Activated CD4-positive, CD25-positive, alpha-beta regulatory T cell treated with anti-CD3 and anti-CD28 coated beads, Interleukin-2, amount 50 U/mL, for 16 hours (primary cell): ENCODE measurements around the gene GNG10.
A peak's percentile ranks its signal among the peaks of the same experiment; 100 is the strongest.
"Not testable (repeated sequence)": the region's sequence is repeated elsewhere in the genome, so short reads cannot be mapped to it uniquely, and the experiment has no call there.

Experiments used
- DNase-seq: peaks from one replicate; pipeline ENCODE4 v3.0.0-alpha.2; 2020; ENCODE audit warnings: low read depth, low spot score

GNG10 gene

DNA sequence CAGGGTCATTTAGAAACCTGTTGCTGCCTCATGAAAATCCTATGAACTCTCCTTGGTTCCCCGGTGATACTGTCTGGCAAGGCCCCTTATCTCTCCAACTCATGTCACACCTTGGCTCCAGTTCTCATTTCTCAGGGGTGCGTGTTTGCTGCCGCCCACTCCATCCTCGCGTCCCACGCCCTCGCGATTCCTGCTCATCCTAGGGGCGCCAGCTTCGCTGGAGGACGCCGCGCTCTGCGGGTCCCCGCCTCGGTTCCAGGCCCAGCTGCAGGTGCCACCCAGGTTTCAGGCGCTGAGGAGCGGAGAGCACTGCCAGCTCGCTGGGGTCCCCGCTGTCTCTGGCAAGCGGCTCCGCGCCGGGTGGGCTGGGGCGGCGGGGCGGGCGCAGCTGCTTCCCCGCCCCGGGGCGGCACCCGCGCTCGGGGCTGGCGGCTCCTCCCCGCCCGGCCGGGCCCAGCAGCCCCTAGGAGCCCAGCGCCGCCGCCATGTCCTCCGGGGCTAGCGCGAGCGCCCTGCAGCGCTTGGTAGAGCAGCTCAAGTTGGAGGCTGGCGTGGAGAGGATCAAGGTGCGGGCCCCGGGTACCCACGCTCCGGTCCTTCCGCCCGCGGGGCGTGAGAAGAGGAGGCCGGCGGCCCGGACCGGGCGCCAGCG is at the start of gene GNG10:
GNG10 (plus strand) TSS at position 456 of the 652 bp plus-strand sequence; CDS start at position 486, 30 bp downstream.
- DNase-seq: peak; percentile 31

DNA sequence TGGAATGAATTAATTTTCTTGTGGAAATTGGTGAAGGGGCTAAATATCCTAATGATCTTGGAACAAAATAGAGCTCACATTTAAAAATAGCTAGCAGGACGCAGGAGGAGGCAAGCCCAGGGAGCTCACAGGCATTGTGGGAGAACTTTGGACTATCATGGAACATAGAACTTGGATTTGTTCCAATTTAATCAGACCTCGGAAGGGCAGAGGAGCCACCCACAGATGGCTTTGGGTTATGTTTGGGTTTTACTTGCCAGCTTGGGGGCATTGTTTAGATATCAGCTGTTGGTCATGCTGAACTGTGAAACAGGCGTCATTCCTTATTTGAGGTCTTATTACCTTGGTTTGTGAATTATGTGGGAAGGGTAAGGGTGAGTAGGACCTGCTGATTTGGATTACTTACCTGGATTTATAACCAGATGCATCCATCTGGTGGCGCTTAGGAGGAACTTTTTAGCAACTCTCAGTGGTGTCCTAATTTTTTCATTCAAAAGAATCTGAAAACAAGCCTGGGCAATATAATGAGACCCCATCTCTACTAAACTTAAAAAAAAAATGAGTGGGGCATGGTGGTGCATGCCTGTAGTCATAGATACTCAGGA is 47.9 kb upstream of the GNG10 start:
- no peak for DNase-seq

- no peak for DNase-seq
These were observed 45.5 kb upstream of the GNG10 start for GRCh38 chr9:111615928-111616327.

GRCh38 chr9:111617349-111617748 is 44.1 kb upstream of the GNG10 start:
- DNase-seq: not testable (repeated sequence)

DNA sequence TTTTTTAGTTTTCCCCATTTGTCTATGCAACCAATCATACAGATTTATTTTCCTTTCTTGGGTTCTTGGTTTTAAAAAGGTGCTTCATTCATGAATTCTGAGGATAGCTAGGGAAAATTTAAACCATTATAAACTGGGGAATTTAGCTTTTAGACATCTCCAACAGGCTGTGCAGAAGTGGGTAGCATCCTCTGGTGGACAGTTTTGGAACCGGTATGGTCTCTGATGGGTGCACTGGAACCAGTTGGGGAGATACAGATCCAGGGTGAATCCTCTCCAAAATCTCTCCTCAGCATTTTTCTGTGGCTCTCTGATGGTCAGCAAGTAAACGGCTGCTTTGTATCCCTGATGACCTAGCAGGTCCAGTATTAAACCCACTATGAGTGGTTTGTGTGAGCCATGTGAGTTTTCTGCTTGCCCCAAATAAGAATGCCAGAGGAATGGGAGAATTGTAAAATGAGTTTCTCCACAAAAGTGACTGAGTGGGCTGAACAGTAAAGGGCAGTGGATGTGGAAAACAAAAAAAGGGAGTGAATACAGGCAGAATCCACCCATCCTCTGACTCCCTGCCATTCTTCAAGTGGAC is 39.4 kb upstream of the GNG10 start:
- no peak for DNase-seq

- no peak for DNase-seq
These were observed 38.8 kb upstream of the GNG10 start for GRCh38 chr9:111622626-111623025.

GRCh38 chr9:111627260-111627963 is 34.0 kb upstream of the GNG10 start:
- DNase-seq: no peak

- DNase-seq: no peak
These were observed 33.0 kb upstream of the GNG10 start for GRCh38 chr9:111628411-111628810.

DNA sequence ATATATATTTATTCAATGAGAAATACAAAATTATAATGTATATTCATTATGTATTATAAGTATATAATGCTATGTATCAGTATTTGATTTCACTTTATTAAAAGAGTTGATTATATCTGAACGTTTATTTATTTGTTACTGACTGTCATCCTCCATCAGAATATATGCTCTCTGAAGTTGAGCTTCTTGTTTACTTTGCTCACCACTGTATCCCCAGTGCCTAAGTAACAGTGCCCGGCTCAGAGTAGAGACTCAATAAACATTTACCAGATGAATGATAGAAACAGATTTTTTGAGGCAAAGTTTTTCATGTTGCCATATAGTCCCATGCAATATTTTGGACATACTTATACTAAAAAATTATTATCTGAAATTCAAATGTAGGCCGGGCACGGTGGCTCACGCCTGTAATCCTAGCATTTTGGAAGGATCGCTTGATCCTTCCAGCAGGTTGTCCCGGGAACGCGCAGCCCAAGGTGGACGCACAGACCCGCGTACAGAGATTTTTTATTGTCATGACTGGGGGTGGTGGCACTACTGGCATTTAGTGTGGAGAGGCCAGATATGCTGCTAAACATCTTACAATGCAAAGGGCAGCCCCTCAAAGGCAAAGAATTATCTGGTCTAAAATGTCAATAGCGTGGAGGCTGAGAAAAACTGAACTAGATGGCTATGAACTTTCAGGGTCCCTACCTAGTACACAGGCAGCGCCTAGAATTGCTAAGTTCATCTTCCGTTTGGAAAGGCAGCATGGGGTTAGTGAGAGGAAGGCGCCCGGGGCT is 31.0 kb upstream of the GNG10 start:
- DNase-seq: no peak

GRCh38 chr9:111630964-111631213 is 30.5 kb upstream of the GNG10 start:
- no peak for DNase-seq

DNA sequence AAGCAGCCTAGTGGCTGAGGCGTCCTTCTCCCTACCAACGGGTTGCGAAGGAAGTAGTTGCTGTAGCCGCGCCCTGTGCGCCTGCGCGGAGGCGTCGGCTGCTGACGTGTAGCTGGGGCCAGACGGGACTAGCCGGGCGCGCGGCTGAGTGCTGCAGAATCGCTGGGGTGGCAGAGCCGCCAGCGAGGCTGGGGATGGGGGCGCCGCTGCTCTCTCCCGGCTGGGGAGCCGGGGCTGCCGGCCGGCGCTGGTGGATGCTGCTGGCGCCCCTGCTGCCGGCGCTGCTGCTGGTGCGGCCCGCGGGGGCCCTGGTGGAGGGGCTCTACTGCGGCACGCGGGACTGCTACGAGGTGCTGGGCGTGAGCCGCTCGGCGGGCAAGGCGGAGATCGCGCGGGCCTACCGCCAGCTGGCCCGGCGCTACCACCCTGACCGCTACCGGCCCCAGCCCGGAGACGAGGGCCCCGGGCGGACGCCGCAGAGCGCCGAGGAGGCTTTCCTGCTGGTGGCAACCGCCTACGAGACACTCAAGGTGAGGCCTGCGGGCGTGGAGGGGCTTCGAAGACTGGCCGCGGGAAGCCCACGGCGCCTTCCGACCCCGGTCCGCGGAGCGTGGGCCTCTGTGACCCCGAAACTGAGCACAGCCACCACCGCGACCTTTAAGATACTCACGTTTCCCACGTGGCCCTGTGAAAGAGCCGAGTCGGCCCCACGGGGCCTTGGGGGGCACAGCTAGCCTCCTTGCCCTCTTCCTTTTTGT is 30.0 kb upstream of the GNG10 start, which contains the start of gene DNAJC25:
DNAJC25 (plus strand) TSS at position 121 of the 758 bp plus-strand sequence; CDS start at position 195, 74 bp downstream.
- peak; percentile 93 for DNase-seq

DNA sequence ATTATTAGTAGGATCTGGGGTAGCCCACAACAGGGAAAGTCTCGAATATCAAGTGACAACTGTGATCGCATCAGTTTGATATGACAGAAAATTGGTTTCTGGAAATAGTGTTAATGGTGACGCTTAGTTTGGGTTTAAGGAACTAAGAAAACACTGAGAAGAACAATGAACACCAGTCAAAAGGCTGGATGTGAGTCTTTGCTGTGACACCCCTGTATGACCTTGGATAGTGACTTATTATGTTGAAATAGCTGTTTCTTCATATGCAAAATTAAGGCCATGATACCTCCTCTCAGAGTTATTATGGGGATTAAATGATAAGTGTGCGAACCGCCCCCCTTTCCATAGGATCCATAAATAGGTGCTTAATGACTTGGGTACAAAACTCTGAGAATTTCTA is 29.3 kb upstream of the GNG10 start:
- no peak for DNase-seq

- DNase-seq: no peak
These were observed 28.6 kb upstream of the GNG10 start for GRCh38 chr9:111632695-111633388.

DNA sequence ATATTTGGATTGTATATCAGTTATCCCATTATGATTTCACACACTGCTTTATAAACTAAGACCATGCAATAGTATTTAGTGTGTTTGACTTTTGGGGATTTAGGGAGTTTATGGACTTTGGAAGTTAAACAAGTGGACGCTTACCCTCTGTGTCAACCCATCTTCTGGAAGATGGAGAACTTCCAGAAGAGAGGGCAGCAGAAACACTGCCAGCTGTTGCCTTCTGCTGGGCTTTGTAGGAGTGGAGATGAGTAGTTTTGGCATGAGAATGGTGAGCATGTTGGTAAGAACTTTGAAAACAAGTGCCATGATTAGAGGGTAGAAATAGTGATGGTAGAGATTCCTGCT is 28.0 kb upstream of the GNG10 start:
- no peak for DNase-seq

GRCh38 chr9:111634860-111635259 is 26.5 kb upstream of the GNG10 start:
- no peak for DNase-seq

GRCh38 chr9:111637421-111637950 is 23.9 kb upstream of the GNG10 start:
- no peak for DNase-seq

- DNase-seq: no peak
These were observed 17.1 kb upstream of the GNG10 start for GRCh38 chr9:111644195-111644772.

DNA sequence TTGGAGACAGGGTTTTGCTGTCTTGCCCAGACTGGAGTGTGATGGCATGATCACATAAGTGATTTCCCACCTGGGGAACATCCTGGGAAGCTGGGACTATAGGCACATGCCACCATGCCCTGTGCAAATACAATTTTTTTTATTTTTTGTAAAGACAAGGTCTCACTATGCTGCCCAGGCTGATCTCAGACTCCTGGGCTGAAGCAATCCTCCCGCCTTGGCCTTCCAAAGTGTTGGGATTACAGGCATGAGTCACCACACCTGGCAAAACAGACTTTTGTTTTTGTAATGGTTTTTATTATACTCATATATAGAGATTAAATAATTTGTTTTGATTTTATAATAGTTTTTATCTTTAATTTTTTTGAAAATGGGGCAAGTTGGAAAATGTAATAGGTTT is 15.6 kb upstream of the GNG10 start:
- no peak for DNase-seq

DNA sequence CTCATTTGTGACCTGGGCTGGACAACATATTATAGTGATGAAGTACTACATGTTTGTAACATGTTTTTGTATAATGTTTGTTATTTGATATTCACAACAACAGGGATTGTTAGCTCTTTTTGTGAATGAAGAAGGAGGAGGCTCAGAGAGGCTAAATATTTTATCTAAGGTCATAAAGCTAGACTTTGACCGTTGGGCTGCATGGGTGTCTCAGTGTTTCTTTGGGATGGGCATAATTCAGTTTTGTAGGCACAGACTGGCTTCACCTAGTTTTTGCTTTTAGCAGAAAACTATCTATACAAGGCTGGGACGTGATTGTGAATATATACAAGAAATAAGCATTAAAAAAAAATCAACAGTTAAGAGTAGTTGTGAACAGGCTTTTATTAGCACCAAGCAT is 15.0 kb upstream of the GNG10 start:
- no peak for DNase-seq

- no peak for DNase-seq
These were observed 13.3 kb upstream of the GNG10 start for GRCh38 chr9:111648066-111648465.
